T47D (cell line): Measurements from ENCODE around the gene CSTF3.

ENCODE experiments used
- DNase-seq, 2 experiments: peaks; one replicate each; pipeline versions ENCODE4 v3.0.0 to v3.0.0-alpha.2; 2011 to 2012; ENCODE audit warnings: low read depth in 1 of 2, low spot score in 1 of 2
- JUND ChIP-seq: IDR thresholded peaks from 2 replicates; pipeline ENCODE4 v1.6.1; 2012; ENCODE audit warnings: low read depth
- in situ Hi-C: cut with HindIII; loops from 2 replicates; pipeline ENCODE4 v1.10.0; 2016; ENCODE audit warnings: low sequenced_read_pairs, low pct_unique_long_range_greater_than_20kb

Gene CSTF3

GRCh38 chr11:33043221-33043830, 118.0 kb downstream of the CSTF3 start:
- in situ Hi-C loops = no loop called here
- TF ChIP-seq JUND = peak; percentile 20; the same call in 1 of the 2 replicates
- DNase-seq = no peak

- no peak for DNase-seq
- in situ Hi-C loops = no loop called here
Observed at GRCh38 chr11:33040862-33041453, 120.3 kb downstream of the CSTF3 start.

GRCh38 chr11:33040033-33040861, 121.0 kb downstream of the CSTF3 start:
- DNase-seq = peak in 1 of 2 experiments; percentile 17
- in situ Hi-C loops = no loop called here
- TF ChIP-seq JUND = no peak

More at GRCh38 chr11:33040862-33041453, 120.3 kb downstream of the CSTF3 start:
- TF ChIP-seq JUND = no peak

- peak in 1 of 2 experiments; percentile 73 for DNase-seq
- in situ Hi-C loops = no loop called here
- TF ChIP-seq JUND = no peak
Observed at GRCh38 chr11:33039274-33040032, 121.8 kb downstream of the CSTF3 start, which contains the start of gene TCP11L1. TCP11L1 (plus strand) TSS chr11:33039572; CDS start chr11:33043774, 4,202 bp downstream.

- DNase-seq = no peak
- no peak for TF ChIP-seq JUND
- in situ Hi-C loops = no loop called here
Observed at GRCh38 chr11:33035011-33035410, 126.3 kb downstream of the CSTF3 start.
